RWPE2 (cell line): ENCODE measurements around the gene SOX18.
A peak's percentile ranks its signal among the peaks of the same experiment; 100 is the strongest.

ENCODE experiments used
- ATAC-seq: fragments of 200-7000 bp; cut with Tn5 transposase; 3 replicates; pipeline ENCODE4 v1.9.1; 2021; ENCODE audit warnings: low read depth
- DNase-seq: peaks from one replicate; pipeline ENCODE4 v3.0.0-alpha.2; 2020; ENCODE audit warnings: low spot score
- H3K27ac ChIP-seq: fragments of 450-650 bp; 2 replicates; pipeline ENCODE4 v1.5.1; 2017; ENCODE audit warnings: mild to moderate bottlenecking; ENCODE audit not compliant: poor library complexity, severe bottlenecking
- H3K27me3 ChIP-seq: fragments of 250-450 bp; sonication (Bioruptor Pico); 2 replicates; pipeline ENCODE4 v1.5.1; 2021; ENCODE audit warnings: mild to moderate bottlenecking, moderate library complexity; ENCODE audit not compliant: insufficient read depth, poor library complexity, severe bottlenecking
- H3K36me3 ChIP-seq: fragments of 250-450 bp; sonication (Bioruptor Pico); 2 replicates; pipeline ENCODE4 v1.5.1; 2020; ENCODE audit warnings: low read depth, mild to moderate bottlenecking, moderate library complexity
- H3K4me1 ChIP-seq: fragments of 250-450 bp; sonication (Bioruptor Pico); 2 replicates; pipeline ENCODE4 v1.5.1; 2021; ENCODE audit warnings: mild to moderate bottlenecking, moderate library complexity; ENCODE audit not compliant: insufficient read depth, poor library complexity, severe bottlenecking
- H3K4me3 ChIP-seq: fragments of 250-450 bp; sonication (Bioruptor Pico); 2 replicates; pipeline ENCODE4 v1.5.1; 2021; ENCODE audit warnings: mild to moderate bottlenecking, moderate library complexity; ENCODE audit not compliant: severe bottlenecking
- H3K9me3 ChIP-seq: fragments of 250-450 bp; sonication (Bioruptor Pico); 2 replicates; pipeline ENCODE4 v1.5.1; 2021; ENCODE audit warnings: mild to moderate bottlenecking, moderate library complexity; ENCODE audit not compliant: severe bottlenecking
- TF ChIP-seq, protein P1 (sequence below): fragments of 450-650 bp; IDR thresholded peaks from one replicate; pipeline ENCODE4 v1.5.1; 2017; ENCODE audit warnings: mild to moderate bottlenecking, moderate library complexity; ENCODE audit not compliant: poor library complexity, severe bottlenecking

The SOX18 gene

DNA sequence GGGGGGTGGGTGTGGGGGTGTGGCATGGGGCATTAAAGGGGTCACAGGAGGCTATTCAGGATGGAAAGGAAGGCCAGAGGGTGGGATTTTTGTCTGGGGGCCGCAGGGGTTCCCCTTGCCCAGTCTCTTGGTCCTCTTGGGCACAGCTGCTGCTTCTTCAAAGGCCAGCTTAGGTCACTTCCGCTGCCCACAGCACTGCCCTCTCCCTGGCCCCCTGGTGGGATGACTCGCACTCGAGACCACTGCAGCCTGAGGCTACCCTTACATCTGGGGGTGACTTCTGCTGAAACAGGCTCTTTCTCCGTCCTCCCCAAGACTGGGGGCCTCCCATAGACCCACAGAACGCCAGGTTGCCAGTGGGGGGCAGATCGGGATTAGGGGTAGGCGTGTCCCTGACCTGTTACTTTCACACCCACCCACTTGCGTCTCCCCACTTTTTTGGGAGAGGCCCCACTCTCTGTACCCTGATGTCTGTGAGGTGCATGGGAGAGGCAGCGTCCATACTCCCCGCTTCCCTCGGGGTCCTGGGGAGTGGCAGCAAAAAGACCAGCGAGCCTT lies 33.5 kb upstream of the SOX18 start:
- ATAC-seq (no peak), DNase-seq (no peak)
- no peak overlapping the region for H3K27ac ChIP-seq
- H3K4me1 ChIP-seq, result peaks cover 10% of the 10 kb centered on the region
- TF ChIP-seq, protein P1, sequence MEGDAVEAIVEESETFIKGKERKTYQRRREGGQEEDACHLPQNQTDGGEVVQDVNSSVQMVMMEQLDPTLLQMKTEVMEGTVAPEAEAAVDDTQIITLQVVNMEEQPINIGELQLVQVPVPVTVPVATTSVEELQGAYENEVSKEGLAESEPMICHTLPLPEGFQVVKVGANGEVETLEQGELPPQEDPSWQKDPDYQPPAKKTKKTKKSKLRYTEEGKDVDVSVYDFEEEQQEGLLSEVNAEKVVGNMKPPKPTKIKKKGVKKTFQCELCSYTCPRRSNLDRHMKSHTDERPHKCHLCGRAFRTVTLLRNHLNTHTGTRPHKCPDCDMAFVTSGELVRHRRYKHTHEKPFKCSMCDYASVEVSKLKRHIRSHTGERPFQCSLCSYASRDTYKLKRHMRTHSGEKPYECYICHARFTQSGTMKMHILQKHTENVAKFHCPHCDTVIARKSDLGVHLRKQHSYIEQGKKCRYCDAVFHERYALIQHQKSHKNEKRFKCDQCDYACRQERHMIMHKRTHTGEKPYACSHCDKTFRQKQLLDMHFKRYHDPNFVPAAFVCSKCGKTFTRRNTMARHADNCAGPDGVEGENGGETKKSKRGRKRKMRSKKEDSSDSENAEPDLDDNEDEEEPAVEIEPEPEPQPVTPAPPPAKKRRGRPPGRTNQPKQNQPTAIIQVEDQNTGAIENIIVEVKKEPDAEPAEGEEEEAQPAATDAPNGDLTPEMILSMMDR, result no peak
- no peaks in the 10 kb centered on the region for H3K36me3 ChIP-seq
- H3K9me3 ChIP-seq, result no peaks in the 10 kb centered on the region
- H3K4me3 ChIP-seq, result peak overlapping the region; percentile 37
- peaks cover 20% of the 10 kb centered on the region for H3K27me3 ChIP-seq

DNA sequence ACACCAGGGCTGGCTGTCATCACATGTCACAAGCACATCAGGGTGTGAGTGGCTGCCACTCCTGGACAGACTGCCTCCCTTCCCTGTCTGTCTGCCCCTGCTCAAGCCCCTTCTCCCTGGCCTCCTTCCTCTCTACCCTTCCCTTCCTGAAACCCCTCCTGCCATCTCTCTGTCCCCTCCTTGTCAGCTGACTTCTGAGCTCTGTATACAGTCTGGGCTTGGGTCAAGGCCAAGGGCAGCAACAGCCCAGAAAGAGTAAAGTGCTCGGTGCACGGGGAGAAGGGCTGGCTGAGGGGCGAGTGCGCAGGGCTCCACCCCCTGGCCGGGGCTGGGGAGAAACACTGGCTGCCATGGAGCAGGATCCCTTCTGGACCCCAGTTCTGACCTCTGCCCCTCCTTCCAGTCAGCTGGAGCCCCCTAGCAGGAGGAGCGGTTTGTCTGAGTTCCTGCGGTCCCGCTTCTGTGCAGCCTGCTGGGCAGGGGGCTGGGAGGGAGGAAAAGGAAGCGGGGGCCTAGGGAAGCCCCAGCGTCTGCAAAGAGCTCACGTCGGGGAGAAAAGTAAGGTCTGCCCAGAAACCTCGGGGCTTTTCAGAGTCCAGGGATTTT lies 32.8 kb upstream of the SOX18 start:
- TF ChIP-seq, protein P1, result no peak
- Histone ChIP-seq H3K27ac (no peak overlapping the region), H3K36me3 (no peaks in the 10 kb centered on the region), H3K4me3 (no peak overlapping the region), H3K9me3 (no peaks in the 10 kb centered on the region), H3K27me3 (peaks cover 20% of the 10 kb centered on the region), H3K4me1 (peaks cover 10% of the 10 kb centered on the region)
- ATAC-seq (no peak), DNase-seq (no peak)

DNA sequence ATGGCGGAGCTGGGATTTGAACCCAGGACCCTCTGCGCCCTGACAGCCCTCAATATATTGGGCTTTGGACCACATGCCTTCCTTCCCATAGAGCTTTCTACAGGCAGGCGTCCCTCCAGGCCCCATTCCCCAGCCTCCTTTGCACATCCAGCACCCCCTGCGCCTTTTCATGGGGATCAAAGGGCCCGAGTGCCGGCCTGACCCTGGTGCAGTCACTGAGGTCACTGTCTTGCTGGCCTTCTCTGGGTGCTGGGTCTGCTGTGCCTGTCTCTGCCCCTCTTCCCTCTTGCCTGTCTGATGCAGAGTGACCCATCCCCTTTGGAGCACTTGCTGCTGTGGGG lies 32.2 kb upstream of the SOX18 start:
- Histone ChIP-seq H3K27ac (no peak overlapping the region), H3K27me3 (peaks cover 20% of the 10 kb centered on the region), H3K4me1 (peaks cover 10% of the 10 kb centered on the region)

GRCh38 chr20:64080813-64081623 lies 31.6 kb upstream of the SOX18 start:
- peaks cover 20% of the 10 kb centered on the region for H3K27me3 ChIP-seq
- H3K27ac ChIP-seq, result no peak overlapping the region
- H3K4me1 ChIP-seq, result peaks cover 10% of the 10 kb centered on the region
- H3K9me3 ChIP-seq, result no peaks in the 10 kb centered on the region
- ATAC-seq, result no peak
- TF ChIP-seq, protein P1, result no peak
- no peak overlapping the region for H3K4me3 ChIP-seq
- no peaks in the 10 kb centered on the region for H3K36me3 ChIP-seq
- DNase-seq, result no peak

More for the DNA sequence above, 32.2 kb upstream of the SOX18 start:
- H3K9me3 ChIP-seq, result no peaks in the 10 kb centered on the region
- ATAC-seq, result no peak
- TF ChIP-seq, protein P1, result no peak
- no peak overlapping the region for H3K4me3 ChIP-seq
- no peaks in the 10 kb centered on the region for H3K36me3 ChIP-seq
- no peak for DNase-seq
